HG02610 (cell line): Measurements from ENCODE around the gene LIPE.
"Not testable (repeated sequence)": the region's sequence is repeated elsewhere in the genome, so short reads cannot be mapped to it uniquely, and the experiment has no call there.

Experiments used
- ATAC-seq: cut with Tn5 transposase; IDR thresholded peaks from one replicate; pipeline ENCODE4 v1.9.1; 2021; ENCODE audit warnings: mild to moderate bottlenecking, moderate library complexity; ENCODE audit not compliant: unreplicated experiment

The LIPE gene

DNA sequence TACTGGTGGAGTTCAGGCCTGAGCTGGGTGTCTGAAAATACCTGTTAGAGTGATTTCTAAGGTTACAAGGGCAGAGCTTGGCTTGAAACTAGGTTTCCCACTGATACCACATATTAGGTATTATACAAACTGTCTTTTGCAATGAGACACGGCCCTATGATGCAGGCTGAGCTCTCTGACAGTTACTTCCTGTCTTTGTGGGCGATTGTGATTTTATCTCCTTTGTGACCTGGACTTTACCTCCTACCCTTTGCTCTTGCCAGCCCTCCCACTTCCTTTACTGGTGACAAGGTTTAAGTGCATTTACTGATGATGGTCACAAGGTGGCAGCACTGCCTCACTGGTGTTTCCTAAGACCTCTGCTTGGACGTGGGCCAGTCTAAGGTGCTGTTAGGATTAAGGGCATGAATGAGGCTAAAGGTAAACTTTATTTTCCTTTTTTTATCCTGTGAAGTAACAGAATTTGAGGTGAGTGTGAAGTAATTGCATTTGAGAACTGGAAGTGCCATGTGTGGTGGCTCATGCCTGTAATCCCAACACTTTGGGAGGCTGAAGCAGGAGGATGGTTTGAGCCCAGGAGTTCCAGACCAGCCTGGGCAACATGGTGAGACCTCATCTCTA is 23.2 kb upstream of the LIPE start:
- ATAC-seq, result peak; percentile 72

GRCh38 chr19:42448306-42448705 is 21.1 kb upstream of the LIPE start:
- not testable (repeated sequence) for ATAC-seq

GRCh38 chr19:42445948-42446347 is 18.8 kb upstream of the LIPE start:
- ATAC-seq, result no peak

- ATAC-seq, result no peak
These were observed 16.8 kb upstream of the LIPE start for GRCh38 chr19:42443944-42444398.

DNA sequence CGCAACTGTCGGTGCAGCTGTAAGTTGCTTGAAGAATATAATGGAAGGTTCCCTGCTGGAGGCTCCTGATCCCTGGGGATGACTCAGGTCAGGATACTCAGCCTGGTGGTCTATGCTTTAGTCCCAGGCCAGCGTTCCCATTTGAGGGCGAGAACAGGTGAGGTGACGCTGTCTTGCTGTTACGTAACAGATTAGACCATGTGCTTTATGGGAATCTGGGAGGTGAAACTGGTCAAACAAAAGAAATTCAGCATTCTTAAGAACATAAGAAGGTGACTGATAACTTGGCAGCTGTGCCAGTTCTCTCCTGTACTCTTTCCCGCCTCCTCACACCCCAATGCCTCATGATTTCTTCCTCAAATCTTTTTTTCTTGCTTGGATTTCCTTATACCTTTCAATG is 15.6 kb upstream of the LIPE start, which contains the start of gene CXCL17:
Gene CXCL17 (minus strand): TSS at position 114 of the 400 bp plus-strand sequence. CDS start 114 bp downstream, outside the sequence.
- ATAC-seq, result no peak

DNA sequence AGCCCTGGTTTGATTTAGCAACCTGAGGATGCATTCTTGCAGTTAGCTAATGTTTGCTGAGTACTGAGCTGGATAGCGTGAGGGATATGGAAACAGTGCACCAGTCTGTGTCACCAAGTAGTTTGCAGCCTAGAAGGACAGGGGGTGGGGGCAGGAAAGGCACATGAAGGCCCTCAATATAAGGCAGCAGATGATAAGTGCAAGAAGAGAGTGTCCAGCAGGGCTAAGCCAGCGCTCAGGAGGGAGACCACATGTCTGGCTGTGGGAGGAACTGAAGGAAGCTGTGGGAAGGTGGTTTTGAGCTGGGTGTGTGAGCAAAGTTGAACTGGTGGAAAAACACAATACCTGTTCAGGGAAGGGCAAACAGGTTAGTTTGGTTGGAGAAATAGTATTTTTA is 13.9 kb upstream of the LIPE start:
- no peak for ATAC-seq

DNA sequence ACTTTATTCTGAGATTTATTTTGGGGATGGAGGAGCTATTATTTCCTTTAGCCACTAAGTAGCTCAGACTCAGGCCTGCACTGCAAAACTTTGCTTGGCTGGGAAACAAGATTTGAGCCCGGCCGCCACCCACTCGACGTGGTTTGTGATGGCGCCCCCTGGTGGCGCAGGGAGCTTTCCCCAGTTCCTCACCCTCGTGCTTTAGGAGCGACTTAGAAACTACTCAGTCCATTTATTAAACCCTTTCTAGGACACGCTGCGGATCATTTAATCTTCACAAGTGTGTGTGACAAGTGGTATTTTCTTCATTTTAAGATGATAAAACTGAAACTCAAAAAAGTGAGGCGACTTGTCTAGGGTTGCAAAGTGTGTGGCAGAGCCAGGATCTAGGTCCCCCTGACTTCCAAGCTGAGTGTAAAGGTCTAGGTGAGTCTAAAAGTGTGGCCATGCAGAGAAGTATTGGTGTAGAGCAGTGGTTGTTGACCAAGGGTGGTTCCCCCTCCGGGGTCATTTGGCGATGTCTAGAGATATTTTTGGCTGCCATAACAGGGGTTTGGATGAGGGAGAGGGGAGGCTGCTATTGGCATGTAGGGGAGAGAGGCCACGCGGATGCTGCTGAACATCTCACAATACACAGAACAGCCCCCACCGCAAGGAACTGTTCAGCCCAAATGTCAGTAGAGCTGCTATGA is 13.3 kb upstream of the LIPE start:
- no peak for ATAC-seq

DNA sequence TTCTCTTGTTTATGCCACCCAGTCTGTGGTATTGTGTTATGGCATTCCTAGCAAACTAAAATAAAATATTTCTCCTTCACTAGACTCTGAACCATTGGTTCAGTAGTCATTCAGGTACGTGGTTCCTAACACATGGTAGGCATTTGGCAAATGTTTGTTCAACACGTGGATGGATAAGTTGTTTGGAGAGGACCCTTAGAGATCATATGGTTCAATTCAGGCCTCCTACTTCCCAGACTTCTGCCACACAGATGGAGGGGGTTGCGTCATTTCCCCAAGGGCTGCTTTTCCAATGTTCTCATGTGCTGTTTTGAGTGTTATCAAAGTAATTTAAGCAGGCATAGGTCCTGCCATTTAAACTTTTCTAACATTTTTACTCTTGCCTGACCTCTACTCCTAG is 8.8 kb upstream of the LIPE start:
- ATAC-seq, result no peak

GRCh38 chr19:42435316-42435715 is 8.1 kb upstream of the LIPE start:
- no peak for ATAC-seq

GRCh38 chr19:42433503-42434260 is 6.5 kb upstream of the LIPE start:
- ATAC-seq, result no peak

DNA sequence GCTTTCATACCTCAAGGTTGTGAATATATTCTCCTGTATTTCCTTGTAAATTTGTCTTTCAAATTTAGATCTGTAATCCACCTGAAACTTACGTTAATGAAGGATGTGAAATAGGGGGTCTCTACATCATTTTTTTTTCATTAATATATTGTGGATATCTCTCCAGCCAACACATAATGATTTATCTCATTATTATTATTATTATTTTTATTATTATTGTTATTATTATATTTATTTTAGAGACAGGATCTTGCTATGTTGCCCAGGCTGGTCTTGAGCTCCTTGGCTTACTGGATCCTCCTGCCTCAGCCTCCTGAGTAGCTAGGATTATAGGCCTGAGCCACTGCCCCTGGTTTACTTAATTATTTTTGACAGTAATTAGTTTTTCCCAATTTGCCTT is 4.3 kb upstream of the LIPE start:
- no peak for ATAC-seq

DNA sequence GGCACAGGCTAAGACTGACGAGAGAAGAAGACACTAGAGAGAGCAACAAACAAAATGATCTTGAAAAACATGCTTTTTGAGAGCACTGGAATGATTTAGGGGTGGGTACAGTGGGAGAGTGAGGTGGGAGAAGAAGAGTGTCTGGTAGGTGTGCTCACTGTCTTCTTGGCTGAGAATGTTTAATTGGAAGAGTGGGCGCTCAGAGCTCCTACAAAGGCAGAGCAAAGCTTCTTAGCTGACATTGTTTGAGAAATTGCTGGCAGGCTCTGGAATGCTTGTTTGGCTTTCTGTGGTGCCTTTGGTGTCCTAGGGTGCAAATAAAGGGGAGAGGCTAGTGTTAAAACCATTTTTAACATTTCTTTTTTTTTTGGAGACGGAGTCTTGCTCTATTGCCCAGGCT is 1.5 kb upstream of the LIPE start:
- ATAC-seq, result no peak

GRCh38 chr19:42426643-42427042 is 545 bp downstream of the LIPE start:
- no peak for ATAC-seq

DNA sequence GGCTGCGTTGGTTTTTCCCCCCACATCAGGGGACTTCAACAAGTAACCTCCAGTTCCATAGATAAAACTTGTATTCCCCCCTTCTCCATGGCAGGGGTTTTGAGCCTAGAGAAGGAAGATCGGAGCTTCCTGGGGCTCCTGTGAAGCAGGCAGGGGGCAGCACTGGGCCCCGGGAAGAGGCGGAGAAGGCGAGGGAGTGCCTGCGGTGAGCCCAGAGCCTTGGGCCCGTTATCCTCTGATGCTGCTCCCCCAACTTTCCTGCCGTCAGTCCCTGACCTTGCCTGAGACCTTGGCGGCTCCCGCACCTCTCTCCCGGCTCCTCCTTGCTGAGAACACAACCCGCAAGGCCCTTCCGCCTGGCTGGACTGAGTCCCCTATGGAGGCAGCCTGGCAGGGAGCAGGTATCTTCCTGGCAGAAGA is 2.5 kb downstream of the LIPE start:
- no peak for ATAC-seq

DNA sequence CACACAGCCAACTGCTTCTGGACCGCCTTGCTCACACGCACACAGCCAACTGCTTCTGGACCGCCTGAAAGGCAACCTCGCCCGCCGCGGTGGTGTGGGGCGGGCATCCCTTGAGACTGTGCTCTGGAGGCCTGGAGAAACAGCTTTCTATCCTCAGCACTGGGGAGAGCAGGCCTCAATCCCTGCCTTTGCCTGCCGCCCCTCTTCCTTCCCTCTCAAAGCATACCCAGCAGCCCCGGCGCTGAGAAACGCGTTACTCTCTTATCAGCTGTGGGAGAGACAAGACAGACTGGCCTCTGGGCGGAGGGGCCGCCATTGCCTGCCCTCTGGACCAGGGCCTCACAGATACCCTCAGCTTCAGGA is 2.9 kb downstream of the LIPE start:
- ATAC-seq, result no peak

DNA sequence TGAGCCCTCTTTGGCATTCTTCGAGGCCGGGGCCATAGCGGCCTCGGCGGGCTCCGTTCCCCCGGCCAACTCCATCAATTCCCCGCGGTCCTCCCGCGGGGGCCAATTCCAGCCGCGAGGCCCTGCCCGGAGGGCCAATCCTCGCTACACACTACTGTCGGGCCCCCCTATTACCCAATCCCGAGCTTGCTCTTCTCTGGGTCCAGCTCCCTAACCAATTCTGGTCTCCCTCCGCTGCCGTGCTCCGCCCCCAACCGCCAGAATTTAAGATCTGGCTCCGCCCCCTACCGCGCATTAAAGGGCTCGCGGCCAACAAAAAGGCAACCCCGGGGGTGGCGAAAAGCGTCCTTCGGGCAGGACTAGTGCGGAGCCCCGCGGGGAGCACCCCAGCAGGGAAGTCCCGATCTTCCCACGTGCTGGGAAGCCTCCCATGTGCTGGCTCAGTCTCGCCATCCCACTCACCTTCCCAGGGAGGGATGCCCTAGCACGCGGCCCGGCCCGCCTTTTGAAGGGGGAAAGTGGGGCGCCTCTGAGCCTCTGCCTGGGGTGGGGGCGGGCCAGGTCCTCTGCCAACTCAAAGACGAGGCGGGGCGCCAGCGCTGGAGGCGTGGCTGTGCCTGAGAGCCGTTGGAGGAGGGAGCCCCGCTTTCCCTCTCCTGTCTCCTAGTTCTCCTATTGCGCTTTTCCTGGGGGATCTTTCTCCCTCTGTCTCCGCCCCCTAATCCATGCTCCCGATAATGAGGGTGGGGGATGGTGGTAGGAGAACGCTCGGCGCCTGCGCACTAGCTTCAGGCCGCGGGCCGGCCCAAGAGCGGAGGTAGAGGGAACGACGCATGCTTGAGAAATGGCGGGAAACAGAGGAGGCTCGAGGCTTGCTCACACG is 3.5 kb downstream of the LIPE start:
- ATAC-seq, result peak; percentile 87

GRCh38 chr19:42422901-42423461 is 4.2 kb downstream of the LIPE start:
- peak; percentile 21 for ATAC-seq

DNA sequence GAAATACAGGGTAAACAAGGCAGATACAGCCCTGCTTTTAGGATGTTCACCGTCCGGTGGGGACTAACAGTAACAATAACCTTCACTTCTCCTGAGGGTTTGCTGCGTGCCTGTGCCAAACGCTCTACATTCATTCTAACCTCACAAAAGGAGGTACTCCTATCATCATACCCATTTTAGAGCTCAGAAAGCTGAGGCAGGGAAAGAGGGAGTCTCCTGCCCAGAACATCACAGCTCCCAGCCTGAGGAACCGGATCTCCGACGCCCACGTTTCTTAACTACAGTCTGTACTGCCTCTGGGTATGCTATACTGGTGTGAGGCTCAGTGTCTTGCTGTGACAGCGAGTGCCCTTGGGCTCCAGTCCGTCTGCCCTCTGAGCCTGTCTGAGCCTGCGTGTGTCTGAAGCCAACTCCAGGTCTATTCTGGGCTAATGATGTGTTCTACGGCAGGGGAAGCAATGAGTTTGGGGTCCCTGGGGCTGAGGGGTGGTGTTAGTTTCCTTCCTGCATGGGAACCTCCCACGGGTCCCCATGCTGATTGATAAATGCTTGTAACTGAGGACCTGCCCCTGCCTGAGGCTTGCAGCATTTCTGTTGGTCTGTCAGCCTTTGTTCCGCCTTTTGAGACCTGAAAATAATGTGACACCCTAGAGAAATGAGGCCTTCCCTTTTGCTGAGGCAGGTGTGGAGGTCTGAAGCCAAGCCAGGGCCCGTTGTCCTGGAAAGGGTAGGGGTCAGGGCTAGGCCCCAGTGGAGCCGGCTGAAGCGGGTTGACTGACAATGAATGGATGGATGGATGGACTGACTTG is 4.9 kb downstream of the LIPE start:
- ATAC-seq, result peak; percentile 4

- no peak for ATAC-seq
These were observed 5.6 kb downstream of the LIPE start for GRCh38 chr19:42421591-42422031.

GRCh38 chr19:42421101-42421500 is 6.1 kb downstream of the LIPE start:
- ATAC-seq, result no peak
